GM23248 (cell line): Measurements from ENCODE around the gene AHI1. TPM values are rescaled to one million over a fixed set of nuclear protein-coding genes. Genes with fewer than 3 reads are reported as not detected.

Experiments used
- DNase-seq: peaks from one replicate; pipeline ENCODE4 v3.0.0-alpha.2; 2015
- H2AFZ ChIP-seq: fragments of 200-600 bp; sonication (generic); 2 replicates; pipeline ENCODE4 v1.6.1; 2016; ENCODE audit warnings: antibody characterized with exemption
- H3F3A ChIP-seq: fragments of 200-600 bp; sonication (generic); 2 replicates; pipeline ENCODE4 v1.6.1; 2016; ENCODE audit warnings: mild to moderate bottlenecking, antibody characterized with exemption, mixed run types; ENCODE audit not compliant: insufficient read depth
- H3K27ac ChIP-seq: fragments of 200-600 bp; sonication (generic); 2 replicates; pipeline ENCODE4 v1.5.1; 2016; ENCODE audit warnings: mild to moderate bottlenecking
- H3K27me3 ChIP-seq: fragments of 200-600 bp; sonication (generic); replicated peaks from 2 replicates; pipeline ENCODE4 v1.6.1; 2016; ENCODE audit warnings: mild to moderate bottlenecking; ENCODE audit not compliant: insufficient read depth
- H3K36me3 ChIP-seq: fragments of 200-600 bp; sonication (generic); 2 replicates; pipeline ENCODE4 v1.6.1; 2016; ENCODE audit warnings: low read depth, mild to moderate bottlenecking
- H3K4me1 ChIP-seq: fragments of 200-600 bp; sonication (generic); 2 replicates; pipeline ENCODE4 v1.6.1; 2016; ENCODE audit warnings: mild to moderate bottlenecking; ENCODE audit not compliant: insufficient read depth
- H3K4me2 ChIP-seq: fragments of 200-600 bp; sonication (generic); one replicate; pipeline ENCODE4 v1.6.1; 2016; ENCODE audit warnings: mild to moderate bottlenecking; ENCODE audit not compliant: unreplicated experiment
- H3K4me3 ChIP-seq: fragments of 200-600 bp; sonication (generic); 2 replicates; pipeline ENCODE4 v1.5.1; 2016; ENCODE audit warnings: mild to moderate bottlenecking
- H3K79me2 ChIP-seq: fragments of 200-600 bp; sonication (generic); 2 replicates; pipeline ENCODE4 v1.6.1; 2016; ENCODE audit warnings: mild to moderate bottlenecking; ENCODE audit not compliant: insufficient read depth
- H3K9ac ChIP-seq: fragments of 200-600 bp; sonication (generic); 2 replicates; pipeline ENCODE4 v1.6.1; 2016; ENCODE audit warnings: mild to moderate bottlenecking
- H3K9me2 ChIP-seq: fragments of 200-600 bp; sonication (generic); 2 replicates; pipeline ENCODE4 v1.6.1; 2016; ENCODE audit warnings: mixed run types, mild to moderate bottlenecking, moderate library complexity; ENCODE audit not compliant: insufficient read depth
- H3K9me3 ChIP-seq: fragments of 200-600 bp; sonication (generic); one replicate; pipeline ENCODE4 v1.6.1; 2017; ENCODE audit warnings: low read depth
- H4K20me1 ChIP-seq: fragments of 200-600 bp; sonication (generic); 2 replicates; pipeline ENCODE4 v1.6.0; 2016; ENCODE audit not compliant: insufficient read depth
- EZH2 ChIP-seq: fragments of 200-600 bp; sonication (generic); IDR thresholded peaks from 2 replicates; pipeline ENCODE4 v1.6.1; 2018; ENCODE audit warnings: antibody characterized with exemption, mild to moderate bottlenecking; ENCODE audit not compliant: insufficient read depth, poor library complexity, severe bottlenecking
- EZH2phosphoT487 ChIP-seq: fragments of 200-600 bp; sonication (generic); IDR thresholded peaks from 2 replicates; pipeline ENCODE4 v1.6.1; 2018; ENCODE audit warnings: antibody characterized with exemption, moderate library complexity, mild to moderate bottlenecking, low read depth; ENCODE audit not compliant: insufficient read depth
- WGBS, 2 experiments: methylation state at CpG; one replicate each; pipeline ENCODE4 v1.1.6; 2015 to 2017; ENCODE audit warnings: low lambda C conversion rate in 2 of 2, low coverage in 1 of 2; ENCODE audit errors: missing lambda C conversion rate in 2 of 2; 5-methylcytosine and 5-hydroxymethylcytosine counted together
- in situ Hi-C: fragments of 300-500 bp; cut with MboI; formaldehyde crosslinking; loops from 2 replicates; pipeline ENCODE4 v1.15.0; 2020
- polyA plus RNA-seq: library from polyadenylated mRNA; unstranded; fragments of >200 nt; fragmentation: Nextera tagmentation; extraction: Ambion mirVana; gene quantifications from 2 replicates; pipeline ENCODE4 v1.2.1, GENCODE V29; 2016
- total RNA-seq: library from RNA; depleted of rRNA; stranded (reverse); fragments of >200 nt; shearing (Covaris generic); gene quantifications from 2 replicates; pipeline ENCODE4 v1.2.3, GENCODE V29; 2014

AHI1 gene
- total and polyA plus RNA-seq, 2 experiments from 2014 or later: 11.1 to 25.9 TPM

GRCh38 chr6:135478626-135479025 lies 18.9 kb downstream of the AHI1 start:
- Histone ChIP-seq H2AFZ (no peak overlapping the region), H3K4me3 (no peak overlapping the region), H3K79me2 (no peaks in the 10 kb centered on the region), H3F3A (peaks cover 8% of the 10 kb centered on the region), H3K4me1 (peaks cover 6% of the 10 kb centered on the region; the same call in 1 of the 2 replicates), H3K36me3 (peaks cover 33% of the 10 kb centered on the region), H3K27me3 (no peaks in the 10 kb centered on the region), H3K9me2 (no peaks in the 10 kb centered on the region), H3K27ac (no peak overlapping the region), H3K9me3 (peaks cover 9% of the 10 kb centered on the region), H3K9ac (no peak overlapping the region), H3K4me2 (no peak overlapping the region), H4K20me1 (no peaks in the 10 kb centered on the region)
- no peak for TF ChIP-seq EZH2phosphoT487
- TF ChIP-seq EZH2: no peak
- DNase-seq: no peak
- in situ Hi-C loops: no loop called here

GRCh38 chr6:135475292-135475886 lies 22.2 kb downstream of the AHI1 start:
- Histone ChIP-seq H3F3A (no peaks in the 10 kb centered on the region), H3K4me2 (no peak overlapping the region), H3K9me3 (no peaks in the 10 kb centered on the region), H3K27ac (no peak overlapping the region), H3K4me1 (peaks cover 6% of the 10 kb centered on the region; the same call in 1 of the 2 replicates), H3K27me3 (no peaks in the 10 kb centered on the region), H3K36me3 (peaks cover 17% of the 10 kb centered on the region), H2AFZ (no peak overlapping the region), H3K79me2 (peaks cover 9% of the 10 kb centered on the region; the same call in 1 of the 2 replicates), H3K9me2 (no peaks in the 10 kb centered on the region), H3K4me3 (no peak overlapping the region), H3K9ac (no peak overlapping the region), H4K20me1 (no peaks in the 10 kb centered on the region)
- in situ Hi-C loops: no loop called here
- peak; percentile 54 for DNase-seq
- 17 to 21% methylated on average over 2 of the region's 2 CpGs for WGBS, 2 experiments
- TF ChIP-seq EZH2 (no peak), EZH2phosphoT487 (no peak)

GRCh38 chr6:135474362-135474761 lies 23.2 kb downstream of the AHI1 start:
- H3K4me3 ChIP-seq: no peak overlapping the region
- TF ChIP-seq EZH2phosphoT487 (no peak), EZH2 (no peak)

GRCh38 chr6:135465903-135466302 lies 31.6 kb downstream of the AHI1 start:
- no peak overlapping the region for H3K4me3 ChIP-seq
- H3K27ac ChIP-seq: no peak overlapping the region
- no peak overlapping the region for H3K4me2 ChIP-seq
- H3F3A ChIP-seq: no peaks in the 10 kb centered on the region
- no peaks in the 10 kb centered on the region for H3K9me2 ChIP-seq
- H3K27me3 ChIP-seq: no peaks in the 10 kb centered on the region
- TF ChIP-seq EZH2 (no peak), EZH2phosphoT487 (no peak)
- no peaks in the 10 kb centered on the region for H3K9me3 ChIP-seq
- no peak overlapping the region for H2AFZ ChIP-seq
- WGBS, 2 experiments: 97% methylated on average over 4 of the region's 4 CpGs
- no peaks in the 10 kb centered on the region for H4K20me1 ChIP-seq
- H3K79me2 ChIP-seq: peaks cover 31% of the 10 kb centered on the region
- in situ Hi-C loops: no loop called here
- 0 out of 2 replicates have a peak, but pooled peaks cover 3% of the 10 kb centered on the region for H3K4me1 ChIP-seq
- peaks cover 38% of the 10 kb centered on the region for H3K36me3 ChIP-seq
- H3K9ac ChIP-seq: no peak overlapping the region
- no peak for DNase-seq

More at GRCh38 chr6:135474362-135474761, 23.2 kb downstream of the AHI1 start:
- H3K9me3 ChIP-seq: no peaks in the 10 kb centered on the region
- in situ Hi-C loops: no loop called here
- no peaks in the 10 kb centered on the region for H3K27me3 ChIP-seq
- no peak overlapping the region for H3K9ac ChIP-seq
- no peak overlapping the region for H2AFZ ChIP-seq
- peaks cover 6% of the 10 kb centered on the region; the same call in 1 of the 2 replicates for H3K4me1 ChIP-seq
- DNase-seq: peak; percentile 12
- H3K27ac ChIP-seq: no peak overlapping the region
- peaks cover 14% of the 10 kb centered on the region; the same call in 1 of the 2 replicates for H3K36me3 ChIP-seq
- no peaks in the 10 kb centered on the region for H3K9me2 ChIP-seq
- H3K4me2 ChIP-seq: no peak overlapping the region
- no peaks in the 10 kb centered on the region for H3F3A ChIP-seq
- peaks cover 17% of the 10 kb centered on the region for H3K79me2 ChIP-seq
- H4K20me1 ChIP-seq: no peaks in the 10 kb centered on the region
